Heart left ventricle (tissue), 16 donors: ENCODE measurements around the gene CD72. TPM values are rescaled to one million over a fixed set of nuclear protein-coding genes. Genes with fewer than 3 reads are reported as not detected.
"Not testable (repeated sequence)": the region's sequence is repeated elsewhere in the genome, so short reads cannot be mapped to it uniquely, and the experiment has no call there.

Experiments
- ATAC-seq, 4 donors: fragments of 200-7000 bp; cut with Tn5 transposase; one replicate each; pipeline ENCODE4 v1.9.1; 2020 to 2022; ENCODE audit warnings: moderate library complexity in 4 of 4, mild to moderate bottlenecking in 3 of 4, moderate number of reproducible peaks in 1 of 4
- DNase-seq, 5 donors: peaks; one replicate each; pipeline ENCODE4 v3.0.0-alpha.2; 2020
- H3K27ac ChIP-seq, 12 donors: fragments of 200-600 bp; sonication (generic) in 4 of 12; one replicate each; pipeline versions ENCODE4 v1.5.0 to v1.8.0; 2016 to 2022; ENCODE audit warnings: mild to moderate bottlenecking in 2 of 12
- H3K27me3 ChIP-seq, 9 donors: fragments of 200-600 bp; sonication (generic) in 2 of 9; one replicate each; pipeline versions ENCODE4 v1.5.1 to v1.8.0; 2016 to 2022; ENCODE audit warnings: mild to moderate bottlenecking in 3 of 9
- H3K36me3 ChIP-seq, 9 donors: fragments of 200-600 bp; sonication (generic) in 2 of 9; one replicate each; pipeline versions ENCODE4 v1.5.0 to v1.8.0; 2018 to 2022; ENCODE audit warnings: mild to moderate bottlenecking in 2 of 9
- H3K4me1 ChIP-seq, 12 donors: fragments of 200-600 bp; sonication (generic) in 4 of 12; one replicate each; pipeline versions ENCODE4 v1.5.0 to v1.8.0; 2016 to 2022; ENCODE audit warnings: mild to moderate bottlenecking in 3 of 12
- H3K4me3 ChIP-seq, 12 donors: fragments of 200-600 bp; sonication (generic) in 4 of 12; one replicate each; pipeline versions ENCODE4 v1.5.0 to v1.8.0; 2017 to 2022; ENCODE audit warnings: mild to moderate bottlenecking in 9 of 12, moderate library complexity in 4 of 12
- H3K9me3 ChIP-seq, 12 donors: fragments of 200-600 bp; sonication (generic) in 4 of 12; one replicate each; pipeline versions ENCODE4 v1.5.0 to v1.8.0; 2016 to 2022; ENCODE audit warnings: mild to moderate bottlenecking in 1 of 12
- CTCF ChIP-seq, 12 donors: fragments of 200-600 bp; sonication (generic) in 4 of 12; IDR thresholded peaks; one replicate each; pipeline versions ENCODE4 v1.5.0 to v1.8.0; 2018 to 2022; ENCODE audit warnings: antibody characterized with exemption in 12 of 12, mild to moderate bottlenecking in 5 of 12
- POLR2A ChIP-seq, 2 donors: fragments of 450-650 bp; IDR thresholded peaks; one replicate each; pipeline ENCODE4 v1.6.1; 2017; ENCODE audit warnings: antibody characterized with exemption in 2 of 2, mild to moderate bottlenecking in 2 of 2, moderate library complexity in 2 of 2
- WGBS, 4 donors: extraction: QIAGEN DNeasy Blood & Tissue Kit in 2 of 4; methylation state at CpG; one replicate each; pipeline versions ENCODE4 v1.1.5 to v1.1.7; 2013 to 2018; 5-methylcytosine and 5-hydroxymethylcytosine counted together
- intact Hi-C, 10 donors: fragments of 100-400 bp; cut with DNase I; formaldehyde crosslinking; loops; one replicate each; pipeline versions ENCODE4 v1.11.1 to v1.14.2; 2022
- polyA plus RNA-seq, 2 donors: library from polyadenylated mRNA; stranded (reverse); fragments of 200-250 nt; gene quantifications; one replicate each; pipeline ENCODE4 v1.2.3, GENCODE V29; 2013
- total RNA-seq, 9 donors: library from RNA; depleted of rRNA in 2 of 9; stranded (reverse); fragments of >200 nt in 2 of 9; fragmentation: NEBNext Ultra II Directional in 3 of 9; extraction: Animal tissue kit (Norgen Biotek cat#: 25700) in 3 of 9; gene quantifications; one replicate each; pipeline versions ENCODE4 v1.1.0 to v1.2.4, GENCODE V29; 2016 to 2023
- donor health status: ischemic (EF 13 %, LVEDD 7.1; RV severe dilation, severe dysfunction).
- donor health status: healthy with polysubstance abuse.
- donor health status: DM: no; HTN: yes; CAD: no.
- donor health status: DM: no; HTN: no; CAD: no.
- donor health status: ischemic (EF 25% LVEDD 6.9; RV normal size, moderate dysfunction).
- donor health status: ischemic (EF 25% LVEDD 5.7; RV mildly dilated, moderate dysfunction).
- donor health status: healthy.
- donor health status: DM: yes; HTN: yes; CAD: no.
- donor health status: ischemic (EF 35%, LVEDD 5.7; RV mildly dilated, moderate dysfunction).
- donor health status: nonischemic (EF 11% LVEDD 7.7; RV severe dilation, severe dysfunction).
- donor health status: DM: yes; HTN: yes; CAD: no.
- donor health status: PGD.
- donor health status: ischemic (EF 29% LVEDD 5.4; RV normal size, mild dysfunction).
- donor health status: nonischemic (EF 23%, LVEDD 6.1; RV moderate dilation, normal function).

Gene CD72
- total and polyA plus RNA-seq, 11 donors = 0.38 to 10.0 (median 0.80) TPM; not detected in 2

DNA sequence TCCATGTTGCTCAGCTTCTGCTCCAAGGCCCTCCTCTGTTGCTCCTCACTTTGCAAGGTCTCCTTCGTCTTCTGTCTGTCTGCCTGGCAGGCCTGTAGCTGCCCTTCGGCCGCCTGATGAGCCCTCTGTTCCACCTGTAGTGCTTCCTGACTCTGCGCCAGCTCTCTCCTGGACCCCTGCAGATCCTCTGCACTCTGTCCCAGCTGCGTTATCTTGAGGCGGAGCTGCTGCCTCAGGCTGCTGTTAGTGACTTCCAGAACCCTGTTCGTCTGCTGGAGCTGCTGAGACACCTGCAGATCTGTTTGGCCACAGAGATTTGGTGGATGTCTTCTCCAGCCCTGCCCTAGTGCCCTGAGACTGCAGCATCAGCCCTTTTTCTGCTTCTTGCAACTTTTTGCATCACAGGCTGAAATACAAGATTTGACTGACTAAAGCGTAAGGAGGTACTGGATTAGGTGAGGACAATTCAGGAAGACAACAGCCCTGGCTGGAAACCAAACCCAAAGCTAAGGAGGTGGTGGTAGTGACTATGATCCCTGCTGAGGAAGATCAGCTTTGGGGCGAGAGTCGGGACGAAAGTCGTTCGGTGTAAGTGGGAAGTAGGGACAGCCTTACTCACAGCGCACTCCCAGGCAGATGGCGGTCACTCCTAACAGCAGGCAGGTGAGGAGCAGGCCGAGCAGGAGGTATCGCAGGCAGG, 2.1 kb downstream of the CD72 start:
- TF ChIP-seq CTCF (IDR thresholded peaks at IDR 0.05) = no peak
- no peak for TF ChIP-seq POLR2A (IDR thresholded peaks at IDR 0.05)
- 70 to 76% (median 71%) methylated on average over 17 of the region's 17 CpGs for WGBS, 4 donors
- Histone ChIP-seq H3K4me1 (peaks cover 0 to 37% (median 4%) of the 10 kb centered on the region in 12 donors), H3K27ac (no peak overlapping the region), H3K27me3 (peaks cover 0 to 18% (median 0%) of the 10 kb centered on the region in 9 donors), H3K4me3 (peak overlapping the region in 1 of 12 donors; percentile 62), H3K36me3 (no peaks in the 10 kb centered on the region), H3K9me3 (no peaks in the 10 kb centered on the region)
- intact Hi-C loops = no loop called here
- ATAC-seq (no peak), DNase-seq (no peak)

DNA sequence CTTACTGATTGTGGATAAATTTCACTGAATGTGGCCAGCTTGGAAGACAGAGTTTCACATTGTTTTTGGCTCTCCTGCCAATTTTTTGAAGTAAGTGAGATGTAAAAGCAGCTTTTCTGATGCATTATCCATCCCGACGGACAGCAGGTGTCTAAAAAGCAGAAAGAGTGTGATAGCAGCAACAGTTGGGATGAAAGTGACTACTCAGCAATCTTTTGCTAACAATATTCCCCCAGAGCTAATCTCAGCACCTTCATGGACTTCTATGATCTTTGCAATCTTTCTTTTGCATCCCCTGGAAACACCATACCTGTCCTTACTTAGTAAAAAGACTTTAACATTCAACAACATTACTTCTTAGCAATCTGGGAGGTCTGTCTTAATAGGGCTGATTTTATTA, 5.4 kb downstream of the CD72 start:
- ATAC-seq (no peak), DNase-seq (no peak)
- intact Hi-C loops = no loop called here
- peaks cover 0 to 17% (median 0%) of the 10 kb centered on the region in 9 donors for H3K27me3 ChIP-seq
- no peak overlapping the region for H3K4me3 ChIP-seq
- WGBS, 4 donors = 74 to 93% (median 90%) methylated on average over 2 of the region's 2 CpGs
- H3K27ac ChIP-seq = no peak overlapping the region
- H3K9me3 ChIP-seq = no peaks in the 10 kb centered on the region
- no peak for TF ChIP-seq POLR2A (IDR thresholded peaks at IDR 0.05)
- H3K36me3 ChIP-seq = peaks cover 0 to 26% (median 22%) of the 10 kb centered on the region in 9 donors
- peaks cover 0 to 16% (median 4%) of the 10 kb centered on the region in 12 donors for H3K4me1 ChIP-seq

DNA sequence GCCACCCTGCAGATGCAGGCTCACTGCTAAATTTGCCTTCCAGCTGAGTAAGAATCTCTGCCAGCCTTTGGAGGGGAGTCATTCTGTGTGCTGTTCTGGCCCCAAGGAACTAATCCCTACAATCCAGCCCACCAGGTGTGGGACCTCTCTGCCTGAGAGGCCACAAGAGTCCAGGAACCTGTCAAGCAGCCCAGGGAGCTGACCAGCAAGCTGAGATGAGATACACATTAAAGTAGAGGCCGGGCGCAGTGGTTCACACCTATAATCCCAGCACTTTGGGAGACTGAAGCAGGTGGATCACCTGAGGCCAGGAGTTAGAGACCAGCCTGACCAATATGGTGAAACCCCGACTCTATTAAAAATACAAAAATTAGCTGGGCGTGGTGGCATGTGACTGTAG, 6.1 kb downstream of the CD72 start:
- intact Hi-C loops, H3K27ac ChIP-seq, H3K27me3 ChIP-seq, H3K4me3 ChIP-seq, DNase-seq, ATAC-seq, H3K9me3 ChIP-seq: not testable (repeated sequence)
- Histone ChIP-seq H3K4me1 (peaks cover 0 to 10% (median 1%) of the 10 kb centered on the region in 12 donors), H3K36me3 (peaks cover 0 to 34% (median 28%) of the 10 kb centered on the region in 9 donors)
- WGBS, 4 donors = 88 to 96% (median 95%) methylated on average over 4 of the region's 4 CpGs

- TF ChIP-seq CTCF (IDR thresholded peaks at IDR 0.05) (peak; percentile 30 to 72 (median 58)), POLR2A (IDR thresholded peaks at IDR 0.05) (no peak)
- no peak overlapping the region for H3K27ac ChIP-seq
- peak in 2 of 5 donors; percentile 38 to 40 for DNase-seq
- H3K9me3 ChIP-seq = no peaks in the 10 kb centered on the region
- 19 to 21% (median 20%) methylated on average over 8 of the region's 8 CpGs for WGBS, 4 donors
- ATAC-seq = peak in 3 of 4 donors; percentile 45 to 58 (median 52)
- H3K27me3 ChIP-seq = peaks cover 0 to 2% (median 0%) of the 10 kb centered on the region in 9 donors
- intact Hi-C loops = no loop called here
- H3K36me3 ChIP-seq = peaks cover 0 to 37% (median 28%) of the 10 kb centered on the region in 9 donors
- H3K4me1 ChIP-seq = peaks cover 0 to 10% (median 7%) of the 10 kb centered on the region in 12 donors
- H3K4me3 ChIP-seq = no peak overlapping the region
Measured at GRCh38 chr9:35611230-35611797, 6.9 kb downstream of the CD72 start.

GRCh38 chr9:35609820-35610163, 8.4 kb downstream of the CD72 start:
- Histone ChIP-seq H3K4me3 (no peak overlapping the region), H3K9me3 (no peaks in the 10 kb centered on the region), H3K36me3 (peaks cover 0 to 37% (median 28%) of the 10 kb centered on the region in 9 donors), H3K27ac (no peak overlapping the region), H3K4me1 (peaks cover 3 to 18% (median 14%) of the 10 kb centered on the region in 12 donors), H3K27me3 (no peaks in the 10 kb centered on the region)
- intact Hi-C loops = loop anchor here in 2 of 10 donors (10.0 kb wide), 2 partner anchors 45 to 85 kb away; partner anchors contain the start of genes CCDC107 (in 2 of the 2), RMRP (in 2 of the 2) and SIT1 (in 2 of the 2)
- TF ChIP-seq CTCF (IDR thresholded peaks at IDR 0.05) = no peak
- TF ChIP-seq POLR2A (IDR thresholded peaks at IDR 0.05) = no peak
- WGBS, 4 donors = 77 to 84% (median 80%) methylated on average over 13 of the region's 13 CpGs
- DNase-seq (no peak), ATAC-seq (no peak)
